Fibroblast of skin of left biceps (primary cell): ENCODE data around the gene CYB5D1.
A peak's percentile ranks its signal among the peaks of the same experiment; 100 is the strongest.
"Not testable (repeated sequence)": the region's sequence is repeated elsewhere in the genome, so short reads cannot be mapped to it uniquely, and the experiment has no call there.

Experiments used
- DNase-seq, 2 experiments: peaks; one replicate each; pipeline ENCODE4 v3.0.0-alpha.2; 2013; ENCODE audit warnings: low read depth in 2 of 2

CYB5D1 gene

GRCh38 chr17:7856011-7856810, 1.6 kb upstream of the CYB5D1 start:
- no peak for DNase-seq

GRCh38 chr17:7856811-7857712, 741 bp upstream of the CYB5D1 start, which contains the start of gene NAA38:
NAA38 (minus strand) TSS chr17:7857559; CDS start chr17:7857463, 96 bp downstream.
- DNase-seq: peak; percentile 99

- no peak for DNase-seq
Observed at GRCh38 chr17:7858522-7858810, 663 bp downstream of the CYB5D1 start.

- no peak for DNase-seq
Observed at GRCh38 chr17:7859028-7859427, 1.2 kb downstream of the CYB5D1 start.

- no peak for DNase-seq
Observed at GRCh38 chr17:7862692-7863437, 5.1 kb downstream of the CYB5D1 start.

- not testable (repeated sequence) for DNase-seq
Observed at GRCh38 chr17:7864384-7864783, 6.6 kb downstream of the CYB5D1 start.

- DNase-seq: no peak
Observed at GRCh38 chr17:7864995-7865650, 7.3 kb downstream of the CYB5D1 start.

- DNase-seq: no peak
Observed at GRCh38 chr17:7867881-7868329, 10.1 kb downstream of the CYB5D1 start.

- DNase-seq: no peak
Observed at GRCh38 chr17:7873051-7873450, 15.2 kb downstream of the CYB5D1 start.

- no peak for DNase-seq
Observed at GRCh38 chr17:7875804-7876370, 18.1 kb downstream of the CYB5D1 start.

GRCh38 chr17:7878234-7878633, 20.4 kb downstream of the CYB5D1 start:
- no peak for DNase-seq

GRCh38 chr17:7880076-7880868, 22.5 kb downstream of the CYB5D1 start:
- DNase-seq: no peak

GRCh38 chr17:7881276-7882054, 23.7 kb downstream of the CYB5D1 start:
- DNase-seq: no peak

- DNase-seq: no peak
Observed at GRCh38 chr17:7882068-7882467, 24.3 kb downstream of the CYB5D1 start.

GRCh38 chr17:7882629-7883028, 24.8 kb downstream of the CYB5D1 start:
- no peak for DNase-seq

- DNase-seq: no peak
Observed at GRCh38 chr17:7883781-7884386, 26.1 kb downstream of the CYB5D1 start.

GRCh38 chr17:7884581-7885366, 27.0 kb downstream of the CYB5D1 start:
- DNase-seq: no peak
